ENCODE data around the gene USP11. TPM values are rescaled to one million over a fixed set of nuclear protein-coding genes. Genes with fewer than 3 reads are reported as not detected.

Gene USP11
- total RNA-seq, 1 donor from 2014 or later, result 72.4 TPM

DNA sequence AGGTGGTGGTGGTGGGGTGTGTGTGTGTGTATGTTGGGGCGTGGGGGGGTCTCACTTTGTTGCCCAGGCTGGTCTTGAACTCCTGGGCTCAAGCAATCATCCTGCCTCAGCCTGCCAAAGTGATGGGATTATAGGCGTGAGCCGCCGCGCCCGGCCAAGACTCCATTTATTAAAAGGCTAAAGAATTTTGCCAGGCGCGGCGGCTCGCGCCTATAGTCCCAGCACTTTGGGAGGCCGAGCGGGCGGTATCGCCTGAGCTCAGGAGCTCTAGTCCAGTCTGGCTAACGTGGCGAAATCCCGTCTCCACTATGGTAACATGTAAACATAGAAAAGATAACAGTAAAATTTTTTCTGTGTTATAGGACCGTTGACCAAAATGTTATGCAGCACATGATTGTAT lies 42.9 kb upstream of the USP11 start:
- Histone ChIP-seq H3K4me1 (peaks cover 8% of the 10 kb centered on the region), H3K36me3 (peaks cover 0 to 6% of the 10 kb centered on the region in 2 donors), H3K27ac (no peak overlapping the region), H3K27me3 (no peaks in the 10 kb centered on the region), H3K9me3 (no peaks in the 10 kb centered on the region), H3K4me3 (no peak overlapping the region)
- intact Hi-C loops (cut with DNase I), result loop anchor here (10.0 kb wide), 1 partner anchor 335 kb away; no protein-coding TSS in a partner anchor
- no peak for DNase-seq (ENCODE audit: extremely low spot score in 2 of 2)
- TF ChIP-seq POLR2AphosphoS5 (IDR thresholded peaks at IDR 0.05; ENCODE audit: insufficient read depth in 1 of 2, low read depth in 1 of 2), result no peak
- TF ChIP-seq, protein P1, sequence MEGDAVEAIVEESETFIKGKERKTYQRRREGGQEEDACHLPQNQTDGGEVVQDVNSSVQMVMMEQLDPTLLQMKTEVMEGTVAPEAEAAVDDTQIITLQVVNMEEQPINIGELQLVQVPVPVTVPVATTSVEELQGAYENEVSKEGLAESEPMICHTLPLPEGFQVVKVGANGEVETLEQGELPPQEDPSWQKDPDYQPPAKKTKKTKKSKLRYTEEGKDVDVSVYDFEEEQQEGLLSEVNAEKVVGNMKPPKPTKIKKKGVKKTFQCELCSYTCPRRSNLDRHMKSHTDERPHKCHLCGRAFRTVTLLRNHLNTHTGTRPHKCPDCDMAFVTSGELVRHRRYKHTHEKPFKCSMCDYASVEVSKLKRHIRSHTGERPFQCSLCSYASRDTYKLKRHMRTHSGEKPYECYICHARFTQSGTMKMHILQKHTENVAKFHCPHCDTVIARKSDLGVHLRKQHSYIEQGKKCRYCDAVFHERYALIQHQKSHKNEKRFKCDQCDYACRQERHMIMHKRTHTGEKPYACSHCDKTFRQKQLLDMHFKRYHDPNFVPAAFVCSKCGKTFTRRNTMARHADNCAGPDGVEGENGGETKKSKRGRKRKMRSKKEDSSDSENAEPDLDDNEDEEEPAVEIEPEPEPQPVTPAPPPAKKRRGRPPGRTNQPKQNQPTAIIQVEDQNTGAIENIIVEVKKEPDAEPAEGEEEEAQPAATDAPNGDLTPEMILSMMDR (IDR thresholded peaks at IDR 0.05), result no peak
- TF ChIP-seq POLR2A (IDR thresholded peaks at IDR 0.05), result no peak

DNA sequence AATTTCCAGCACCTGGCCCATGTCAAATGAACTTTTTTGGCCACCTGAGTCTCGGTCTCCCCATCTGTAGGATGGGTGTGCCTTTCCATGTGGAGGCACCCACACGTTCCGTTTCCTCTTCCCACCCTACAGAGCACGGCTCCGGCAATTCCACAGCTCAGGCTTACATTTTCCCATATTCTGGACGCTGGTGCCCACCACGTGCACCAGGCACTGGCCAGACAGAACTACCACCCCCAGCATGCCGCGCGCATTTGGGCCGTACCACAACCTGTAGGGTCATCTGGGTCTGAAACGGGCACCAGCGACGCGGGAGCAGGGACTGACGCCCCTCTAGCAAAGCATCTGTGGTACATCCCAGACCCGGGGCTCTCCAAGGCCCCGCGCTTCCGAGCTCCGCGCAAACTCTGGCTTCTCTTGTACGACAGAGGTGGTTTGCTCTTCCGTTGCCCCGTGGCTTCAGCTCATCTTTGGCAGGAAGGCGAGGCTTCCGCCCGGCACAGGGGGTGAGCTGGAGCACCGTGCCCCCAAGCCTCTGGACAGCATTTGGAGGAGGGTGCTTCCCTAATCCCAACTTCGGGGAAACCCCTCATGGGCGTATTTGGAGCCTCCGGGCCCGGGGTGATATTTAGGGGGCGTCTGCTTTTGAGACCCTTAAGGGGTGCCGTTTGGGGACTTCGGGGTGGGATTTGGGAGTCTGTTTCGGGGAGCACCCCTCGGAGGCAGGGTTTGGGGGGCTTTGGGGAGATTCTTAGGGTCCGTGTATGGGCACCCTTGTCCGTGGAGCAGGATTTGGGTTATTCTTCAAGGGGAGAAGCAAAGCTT lies 42.2 kb upstream of the USP11 start:
- Histone ChIP-seq H3K27ac (peak overlapping the region; percentile 46), H3K9me3 (no peaks in the 10 kb centered on the region), H3K36me3 (peaks cover 0 to 6% of the 10 kb centered on the region in 2 donors), H3K4me3 (peak overlapping the region; percentile 38 to 51), H3K4me1 (peaks cover 15% of the 10 kb centered on the region), H3K27me3 (no peaks in the 10 kb centered on the region)
- no peak for DNase-seq (ENCODE audit: extremely low spot score in 2 of 2)
- TF ChIP-seq, protein P1 (IDR thresholded peaks at IDR 0.05), result no peak
- TF ChIP-seq POLR2A (IDR thresholded peaks at IDR 0.05) (no peak), POLR2AphosphoS5 (IDR thresholded peaks at IDR 0.05; ENCODE audit: insufficient read depth in 1 of 2, low read depth in 1 of 2) (peak; percentile 77 to 84)
- intact Hi-C loops (cut with DNase I), result loop anchor here (10.0 kb wide), 1 partner anchor 334 kb away; no protein-coding TSS in a partner anchor

DNA sequence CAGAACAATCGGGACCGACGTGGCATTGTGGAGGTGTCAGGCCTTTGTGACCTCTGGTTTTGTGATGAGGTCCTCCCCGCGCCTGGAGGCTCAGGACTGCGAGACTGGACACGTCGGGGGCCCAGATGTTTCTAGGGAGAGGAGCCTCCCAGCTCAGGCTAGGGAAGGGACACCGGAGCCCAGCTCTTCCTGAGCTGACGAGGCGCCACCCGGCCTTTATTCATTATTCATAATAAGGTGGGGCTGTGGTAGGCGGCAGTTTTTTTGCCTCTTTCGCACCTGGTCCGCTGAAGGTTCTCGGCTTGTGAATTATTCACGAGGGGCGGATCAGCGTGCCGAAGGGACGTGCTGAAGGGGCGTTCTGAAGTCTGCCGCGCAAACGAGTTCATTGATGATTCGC lies 41.5 kb upstream of the USP11 start:
- peak overlapping the region; percentile 46 for H3K27ac ChIP-seq
- H3K4me3 ChIP-seq, result peak overlapping the region; percentile 38 to 51
- no peaks in the 10 kb centered on the region for H3K9me3 ChIP-seq
- H3K4me1 ChIP-seq, result peaks cover 22% of the 10 kb centered on the region
- no peak for DNase-seq (ENCODE audit: extremely low spot score in 2 of 2)
- H3K27me3 ChIP-seq, result no peaks in the 10 kb centered on the region
- intact Hi-C loops (cut with DNase I), result loop anchor here (10.0 kb wide), 1 partner anchor 333 kb away; no protein-coding TSS in a partner anchor
- H3K36me3 ChIP-seq, result peaks cover 0 to under 1% of the 10 kb centered on the region in 2 donors
- TF ChIP-seq POLR2AphosphoS5 (IDR thresholded peaks at IDR 0.05; ENCODE audit: insufficient read depth in 1 of 2, low read depth in 1 of 2) (no peak), POLR2A (IDR thresholded peaks at IDR 0.05) (no peak)
- TF ChIP-seq, protein P1 (IDR thresholded peaks at IDR 0.05), result no peak

DNA sequence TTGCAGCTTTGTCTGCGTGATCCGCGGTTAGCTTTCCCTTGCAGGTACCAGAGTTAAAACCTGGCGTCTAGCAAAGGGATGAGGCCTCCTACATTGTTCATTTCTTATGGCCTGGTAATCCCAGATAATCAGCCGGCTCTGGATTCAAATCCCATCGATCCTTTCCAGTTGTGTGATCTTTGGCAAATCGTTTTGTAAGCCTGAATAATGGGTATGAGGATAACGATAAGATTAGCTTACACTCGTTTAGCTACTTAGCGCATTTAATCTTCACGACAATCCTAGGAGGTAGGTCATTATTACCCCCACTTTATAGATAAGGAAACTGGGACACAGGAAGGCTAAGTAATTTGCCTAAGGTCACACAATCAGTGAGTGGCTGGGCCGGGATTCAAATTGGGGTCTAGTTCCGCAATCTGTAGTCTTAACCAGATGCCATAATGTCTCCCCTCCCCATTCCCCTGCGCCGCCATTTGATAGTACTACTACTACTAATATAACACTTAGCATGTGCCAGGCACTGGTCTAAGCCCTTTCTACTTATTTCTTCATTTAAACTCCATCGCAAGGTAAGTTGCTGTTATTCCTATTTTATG lies 40.9 kb upstream of the USP11 start:
- no peak overlapping the region for H3K27ac ChIP-seq
- intact Hi-C loops (cut with DNase I), result loop anchor here (2.0 to 10.0 kb wide), 2 partner anchors 193 to 333 kb away; no protein-coding TSS in a partner anchor
- H3K4me1 ChIP-seq, result peaks cover 28% of the 10 kb centered on the region
- no peak for TF ChIP-seq POLR2A (IDR thresholded peaks at IDR 0.05)
- TF ChIP-seq, protein P1 (IDR thresholded peaks at IDR 0.05), result no peak
- no peak for TF ChIP-seq POLR2AphosphoS5 (IDR thresholded peaks at IDR 0.05; ENCODE audit: insufficient read depth in 1 of 2, low read depth in 1 of 2)
- H3K36me3 ChIP-seq, result no peaks in the 10 kb centered on the region
- H3K4me3 ChIP-seq, result peak overlapping the region; percentile 38 to 51
- H3K27me3 ChIP-seq, result no peaks in the 10 kb centered on the region
- no peaks in the 10 kb centered on the region for H3K9me3 ChIP-seq
- no peak for DNase-seq (ENCODE audit: extremely low spot score in 2 of 2)
